Fibroblast of skin of abdomen (primary cell): Measurements from ENCODE around the gene NFATC3.

ENCODE experiments used
- DNase-seq: peaks from one replicate; pipeline ENCODE4 v3.0.0-alpha.2; 2013

The NFATC3 gene

DNA sequence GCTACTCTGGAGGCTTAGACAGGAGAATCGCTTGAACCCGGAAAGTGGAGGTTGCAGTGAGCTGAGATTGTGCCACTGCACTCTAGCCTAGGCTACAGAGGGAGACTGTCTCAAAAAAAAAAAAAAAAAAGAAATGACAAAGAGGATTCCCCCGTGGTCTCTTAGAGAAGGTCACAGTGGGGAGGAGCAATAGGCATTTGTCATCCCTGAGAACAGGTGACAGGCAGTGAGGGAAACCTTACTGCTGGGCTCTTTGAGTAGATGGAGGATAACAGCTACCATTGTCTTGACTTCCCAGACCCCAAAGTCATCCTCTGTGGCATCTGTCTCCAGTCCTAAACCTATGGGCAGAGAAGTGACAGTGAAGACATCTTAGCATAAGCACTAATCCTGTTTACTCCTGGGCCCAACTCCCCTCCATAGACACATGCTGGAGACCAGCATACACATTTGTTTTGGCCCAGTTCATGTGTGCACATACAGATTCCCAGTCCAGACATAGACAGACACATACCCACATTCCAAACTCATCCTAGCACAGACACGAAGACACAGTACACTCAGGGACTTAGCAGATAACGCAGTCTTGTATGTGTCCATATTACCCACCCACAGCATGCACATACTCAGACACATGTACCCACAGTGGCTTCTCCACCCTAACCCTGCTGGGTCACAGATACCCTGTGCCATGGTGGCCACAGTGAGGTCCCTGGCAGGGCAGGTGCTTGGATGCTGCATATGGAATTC, 148.1 kb downstream of the NFATC3 start:
- DNase-seq = no peak

- no peak for DNase-seq
Observed at GRCh38 chr16:68233835-68234187, 148.6 kb downstream of the NFATC3 start.

DNA sequence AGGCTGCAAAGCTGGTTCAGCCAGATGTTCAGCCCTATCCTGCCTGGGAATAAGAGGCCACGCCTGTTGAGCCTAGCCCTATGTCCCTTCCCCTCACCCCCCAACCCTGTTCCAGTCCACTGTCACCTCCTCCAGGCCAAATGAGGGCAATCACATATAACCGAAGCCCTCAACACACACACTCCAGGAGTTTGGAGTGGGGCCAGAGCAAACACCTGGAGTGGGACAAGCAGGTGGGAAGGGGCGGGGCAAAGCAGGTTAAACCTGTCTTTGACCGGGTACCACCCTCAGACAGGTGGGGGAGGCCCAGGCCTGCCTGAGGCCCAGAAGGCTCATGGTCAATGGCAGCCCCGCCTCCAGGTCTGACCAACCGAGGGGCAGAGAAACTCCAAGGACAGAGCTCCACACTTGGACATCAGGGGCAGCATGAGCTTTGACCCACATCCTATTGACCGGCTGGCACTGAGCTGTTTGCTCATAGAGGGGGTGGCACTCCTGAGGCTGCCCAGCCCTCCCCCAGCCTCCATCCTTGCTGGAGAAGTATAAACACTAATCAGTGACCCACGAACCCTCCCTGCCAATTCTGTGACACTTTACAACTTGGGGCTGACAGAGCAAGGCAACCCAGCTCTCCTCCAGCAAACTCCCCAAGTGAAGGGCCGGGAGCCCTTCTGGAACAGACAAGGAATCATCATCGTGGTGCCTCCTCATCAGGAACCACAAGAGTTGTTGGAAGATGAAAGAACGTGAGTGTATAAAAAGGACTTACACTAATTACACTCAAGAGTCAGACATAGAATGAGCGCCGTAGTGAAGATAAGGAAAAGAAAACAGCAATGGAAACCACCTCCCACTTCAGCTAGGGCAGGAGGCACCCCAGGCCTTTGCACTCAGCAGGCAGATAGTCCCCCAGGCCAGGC, 149.3 kb downstream of the NFATC3 start:
- no peak for DNase-seq

DNA sequence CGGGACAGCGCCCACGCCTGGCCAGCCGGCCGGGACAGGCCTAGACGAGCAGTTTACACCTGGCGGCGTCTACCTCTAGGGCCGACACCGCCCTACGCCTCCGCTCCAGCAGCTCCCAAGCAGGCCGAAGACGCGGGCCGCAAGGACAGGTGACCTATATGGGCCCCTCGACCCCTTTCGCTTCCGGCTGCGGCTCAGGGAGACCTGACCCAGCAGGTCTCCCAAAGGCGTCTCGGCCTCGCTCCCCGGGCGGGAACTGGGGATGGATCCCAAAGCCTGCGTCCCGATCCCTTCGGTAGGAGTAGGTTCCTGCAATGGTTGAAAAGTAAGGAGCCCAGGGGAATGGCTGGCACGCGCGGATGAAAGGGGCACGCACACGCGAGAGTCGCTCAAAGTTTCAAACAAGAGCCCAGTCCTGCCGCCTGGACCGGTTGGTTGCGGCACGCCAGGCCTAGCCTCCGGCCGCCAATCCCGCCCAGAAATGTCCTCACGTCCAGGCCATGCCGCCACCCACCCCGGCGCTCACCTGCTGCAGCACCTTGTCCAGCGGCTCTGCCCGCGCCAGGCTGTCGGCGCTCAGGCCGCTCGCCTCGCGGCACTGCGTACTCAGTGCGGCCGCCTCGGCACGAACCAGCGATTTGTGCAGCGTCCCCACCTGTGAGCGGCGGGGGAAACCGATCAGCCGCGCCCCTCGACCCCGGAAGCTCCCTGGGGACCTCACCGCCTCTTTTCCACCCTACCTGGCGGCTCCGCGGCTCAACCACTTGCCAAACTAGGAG, 150.1 kb downstream of the NFATC3 start:
- DNase-seq = no peak

GRCh38 chr16:68235887-68236136, 150.6 kb downstream of the NFATC3 start, which contains the start of gene ESRP2:
TSS of gene ESRP2 (minus strand) at chr16:68236127. CDS start at chr16:68236045, 82 bp downstream.
- DNase-seq = no peak

- DNase-seq = no peak
Observed at GRCh38 chr16:68236137-68236825, 151.1 kb downstream of the NFATC3 start.

DNA sequence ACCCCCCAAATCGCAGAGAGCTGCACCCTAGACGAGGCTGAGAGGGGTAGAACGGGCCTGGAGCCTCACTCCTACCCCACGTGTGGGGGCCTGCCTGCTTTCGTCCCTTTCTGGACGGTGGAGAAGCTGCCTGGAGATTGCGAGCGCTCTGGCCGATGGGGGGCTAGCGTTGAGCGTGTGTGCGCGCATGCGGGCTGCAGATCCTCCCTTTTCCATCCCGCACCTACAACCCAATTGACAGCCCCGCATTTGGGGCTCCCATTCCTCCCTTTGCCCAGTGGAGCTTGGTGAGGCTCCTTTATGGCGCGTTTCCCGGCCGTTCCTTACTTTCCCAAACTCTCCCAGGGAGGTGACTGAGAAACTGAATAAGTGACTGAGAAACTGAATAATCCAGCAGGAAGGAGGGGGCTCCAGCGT, 151.7 kb downstream of the NFATC3 start:
- no peak for DNase-seq

DNA sequence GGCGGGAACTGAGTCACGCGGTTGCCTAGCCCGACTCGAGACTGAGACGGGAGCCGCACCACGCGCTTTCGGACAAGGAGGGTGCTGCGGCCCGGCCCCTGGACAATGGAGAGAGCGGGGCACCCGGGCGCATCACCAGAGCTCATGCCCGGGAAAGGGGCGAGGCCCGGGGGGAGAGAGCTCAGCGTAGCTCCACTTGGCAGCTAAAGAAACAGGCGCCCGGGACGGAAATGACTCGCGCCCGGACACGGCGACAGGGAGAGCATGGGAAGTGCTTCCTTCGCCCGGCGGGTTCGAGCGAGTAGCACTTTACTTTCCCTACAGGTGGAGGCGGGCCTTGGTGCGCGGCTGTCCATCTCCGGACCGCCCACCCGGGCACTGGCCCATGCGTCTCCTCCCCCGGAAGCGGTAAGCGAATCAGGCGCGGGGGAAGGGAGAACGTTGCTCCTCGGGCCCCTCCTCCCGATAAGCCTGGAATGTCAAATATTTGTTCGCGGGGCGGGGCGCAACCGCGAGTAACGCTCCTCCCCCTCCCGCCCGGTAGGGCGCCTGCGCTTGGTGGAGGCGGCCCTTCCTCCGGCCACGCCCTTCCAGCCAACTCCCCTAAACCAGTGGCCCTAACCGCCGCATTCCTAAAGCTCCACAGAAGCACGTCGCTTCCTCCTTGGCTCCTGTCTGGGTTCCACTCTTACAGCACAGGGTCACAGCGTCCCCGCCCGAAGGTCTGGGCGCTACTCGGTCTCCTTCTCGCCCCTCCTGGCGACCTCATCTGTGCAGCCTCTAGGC, 152.3 kb downstream of the NFATC3 start:
- DNase-seq = peak; percentile 98

DNA sequence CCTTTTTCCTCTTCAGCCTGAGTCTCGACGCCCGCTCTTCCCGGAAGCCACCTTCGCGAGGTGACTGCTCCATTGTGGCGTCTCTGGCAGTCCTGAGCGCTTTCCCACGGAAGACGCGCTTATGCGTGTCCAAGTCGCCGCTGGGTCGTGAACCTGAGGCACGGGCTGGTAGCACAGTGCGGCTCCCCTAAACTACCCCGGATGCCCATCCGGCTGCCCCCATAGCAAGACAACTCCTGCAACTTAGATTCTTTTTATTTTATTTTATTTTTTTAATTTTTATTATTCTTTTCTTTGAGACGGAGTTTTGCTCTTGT, 152.8 kb downstream of the NFATC3 start:
- no peak for DNase-seq

DNA sequence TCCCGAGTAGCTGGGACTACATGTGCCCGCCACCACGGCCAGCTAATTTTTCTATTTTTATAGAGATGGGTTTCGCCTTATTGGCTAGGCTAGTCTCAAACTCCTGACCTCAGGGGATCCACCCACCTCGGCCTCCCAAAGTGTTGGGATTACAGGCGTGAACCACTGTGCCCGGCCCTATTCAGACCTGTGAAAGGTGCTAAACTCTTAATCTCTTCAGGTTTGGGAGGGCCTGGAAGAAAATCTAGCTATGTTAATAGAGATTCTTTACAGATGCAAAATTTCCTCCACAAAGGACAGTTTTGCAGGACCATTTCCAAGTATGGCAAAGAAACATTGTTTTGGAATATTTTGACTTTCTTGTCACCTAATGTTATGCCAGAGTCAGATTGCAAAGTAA, 156.9 kb downstream of the NFATC3 start:
- no peak for DNase-seq

GRCh38 chr16:68242926-68243858, 158.0 kb downstream of the NFATC3 start:
- no peak for DNase-seq

- no peak for DNase-seq
Observed at GRCh38 chr16:68244481-68244902, 159.3 kb downstream of the NFATC3 start.

DNA sequence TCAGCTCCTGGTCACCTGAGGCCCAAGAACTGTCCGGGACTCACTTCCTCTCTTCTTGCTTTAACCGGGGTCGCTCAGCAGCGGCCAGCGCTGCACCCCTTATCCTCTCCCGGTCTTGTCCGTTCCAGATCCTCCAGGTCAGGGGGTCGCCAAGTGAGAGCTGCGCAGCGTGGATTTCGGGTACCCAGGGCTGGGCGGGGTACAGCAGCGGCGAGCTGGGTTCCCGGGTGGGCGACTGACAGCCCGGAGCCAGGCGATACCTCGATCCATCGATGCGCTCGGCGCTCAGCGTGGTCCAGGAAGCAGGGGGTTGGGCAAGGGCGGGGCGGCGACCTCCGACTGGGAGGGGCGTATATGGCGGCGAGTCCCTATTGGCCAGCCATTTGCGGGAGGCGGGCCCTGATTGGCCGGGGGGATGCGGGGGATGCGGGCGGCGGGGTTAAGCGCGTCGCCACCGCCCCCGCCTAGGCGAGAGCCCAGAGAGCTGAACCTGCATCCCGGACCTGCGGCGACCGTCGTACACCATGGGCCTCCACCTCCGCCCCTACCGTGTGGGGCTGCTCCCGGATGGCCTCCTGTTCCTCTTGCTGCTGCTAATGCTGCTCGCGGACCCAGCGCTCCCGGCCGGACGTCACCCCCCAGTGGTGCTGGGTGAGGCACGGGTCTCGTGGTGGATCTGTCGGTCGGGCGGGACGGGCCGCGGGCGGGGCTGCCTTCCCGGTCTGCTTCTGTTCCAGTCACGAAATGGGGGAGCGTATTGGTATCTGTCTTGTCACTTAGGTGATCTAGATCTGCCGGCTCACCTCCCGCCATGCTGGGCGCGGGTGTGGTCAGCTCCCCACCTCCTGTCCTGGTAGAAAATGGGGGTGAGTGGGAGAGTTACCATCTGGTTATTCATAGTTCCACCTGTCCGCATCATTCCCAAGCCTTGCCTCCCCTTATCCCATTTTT, 160.0 kb downstream of the NFATC3 start, which contains the start of gene PLA2G15:
PLA2G15 (plus strand) TSS at position 471 of the 951 bp plus-strand sequence; CDS start at position 525, 54 bp downstream.
- DNase-seq = peak; percentile 94

DNA sequence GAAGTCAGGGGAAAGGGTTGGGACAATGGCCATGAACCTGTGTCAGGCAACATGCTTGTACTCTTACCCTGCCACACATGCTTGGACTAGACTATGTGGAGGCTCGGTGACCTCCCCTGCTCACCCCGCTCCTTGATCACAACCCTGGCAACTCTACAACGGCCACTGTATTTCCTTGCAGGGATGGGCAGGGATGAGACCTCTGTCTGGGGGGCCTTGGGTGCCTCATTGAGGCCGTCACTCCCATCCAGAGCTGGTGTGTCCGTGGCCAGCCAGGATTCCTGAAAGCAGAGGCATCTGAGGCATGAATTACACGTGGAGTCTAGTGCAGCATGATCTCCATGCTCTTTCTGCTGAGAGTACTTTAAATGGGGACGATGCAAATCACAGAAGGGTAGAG, 161.0 kb downstream of the NFATC3 start:
- no peak for DNase-seq

DNA sequence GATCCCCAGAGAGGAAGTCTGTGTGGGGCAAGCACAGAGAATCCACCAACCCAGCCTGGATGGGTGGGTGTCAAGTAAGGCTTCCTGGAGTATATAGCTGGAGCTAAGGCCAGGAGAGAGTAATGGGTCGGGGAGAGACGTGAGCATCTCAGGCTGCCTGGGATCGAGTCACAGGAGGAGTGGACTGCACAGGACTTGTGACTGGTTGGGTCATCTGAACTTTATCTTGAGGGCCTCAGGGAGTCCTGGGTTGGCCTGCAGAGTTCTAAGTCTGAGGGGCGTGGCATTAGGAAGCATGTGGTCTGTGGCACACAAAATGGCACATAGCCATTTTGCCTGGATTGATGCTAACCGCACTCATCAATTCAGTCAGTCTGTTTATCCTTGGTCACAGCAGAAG, 161.5 kb downstream of the NFATC3 start:
- DNase-seq = no peak

- DNase-seq = no peak
Observed at GRCh38 chr16:68247400-68247799, 162.2 kb downstream of the NFATC3 start.

DNA sequence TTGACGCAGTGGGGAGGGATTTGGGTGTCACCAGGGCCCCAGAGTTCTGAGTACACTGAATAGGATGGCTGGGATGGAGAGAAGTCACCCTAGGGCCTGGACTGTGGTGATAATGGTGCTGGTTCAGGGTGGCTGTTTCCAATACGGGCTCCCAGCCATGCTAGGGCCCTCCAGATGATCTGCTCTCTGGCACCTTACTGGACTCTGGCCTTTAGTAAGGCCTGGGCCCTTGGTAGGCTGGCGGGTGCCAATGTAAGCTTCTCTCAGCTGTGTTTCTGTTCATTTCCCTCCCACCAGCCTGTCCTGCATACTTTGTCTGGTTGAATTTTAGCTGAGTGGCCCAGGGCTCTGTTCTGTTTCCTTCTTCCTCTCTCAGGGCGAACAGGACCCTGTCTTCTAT, 162.8 kb downstream of the NFATC3 start:
- DNase-seq = no peak

- no peak for DNase-seq
Observed at GRCh38 chr16:68249371-68249770, 164.2 kb downstream of the NFATC3 start.

DNA sequence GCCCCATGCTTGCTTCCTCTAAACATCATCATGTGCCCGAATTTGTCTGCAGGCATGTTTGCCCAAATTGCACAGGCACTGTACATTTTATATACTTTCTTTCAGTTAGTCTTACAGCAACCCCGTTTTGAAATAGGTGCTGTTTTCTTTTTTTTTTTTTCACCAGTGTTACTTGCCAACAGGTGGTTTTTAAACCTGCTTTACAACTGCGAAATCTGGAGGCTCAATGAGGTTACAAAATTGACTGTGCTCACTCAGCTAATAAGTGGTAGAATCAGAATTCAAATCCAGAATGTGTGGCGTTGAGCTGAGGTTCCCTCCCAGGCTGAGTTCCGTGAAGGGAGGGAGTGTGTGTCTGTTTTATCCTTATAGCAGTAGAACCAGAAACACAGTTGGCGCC, 165.8 kb downstream of the NFATC3 start:
- DNase-seq = no peak
